Left ventricle myocardium inferior (tissue), 1 donor: ENCODE data around the gene SREBF2. TPM values are rescaled to one million over a fixed set of nuclear protein-coding genes. Genes with fewer than 3 reads are reported as not detected.
A peak's percentile ranks its signal among the peaks of the same experiment; 100 is the strongest.

ENCODE experiments used
- DNase-seq: peaks from one replicate; pipeline ENCODE4 v3.0.0-alpha.2; 2020
- H3K27ac ChIP-seq: fragments of 200-600 bp; replicated peaks from 2 replicates; pipeline ENCODE4 v1.8.0; 2021
- H3K27me3 ChIP-seq: fragments of 200-600 bp; 2 replicates; pipeline ENCODE4 v1.8.0; 2021; ENCODE audit warnings: low read depth
- H3K36me3 ChIP-seq: fragments of 200-600 bp; 2 replicates; pipeline ENCODE4 v1.8.0; 2021
- H3K4me1 ChIP-seq: fragments of 200-600 bp; 2 replicates; pipeline ENCODE4 v1.8.0; 2021
- H3K4me3 ChIP-seq: fragments of 200-600 bp; 2 replicates; pipeline ENCODE4 v1.8.0; 2021; ENCODE audit warnings: mild to moderate bottlenecking, moderate library complexity
- H3K9me3 ChIP-seq: fragments of 200-600 bp; replicated peaks from 2 replicates; pipeline ENCODE4 v1.8.0; 2021
- CTCF ChIP-seq: fragments of 200-600 bp; IDR thresholded peaks from 2 replicates; pipeline ENCODE4 v1.8.0; 2021; ENCODE audit warnings: antibody characterized with exemption, mild to moderate bottlenecking, borderline replicate concordance
- intact Hi-C: fragments of 100-400 bp; cut with micrococcal nuclease; formaldehyde crosslinking; loops from one replicate; pipeline ENCODE4 v1.11.0; 2022
- long read RNA-seq: library from polyadenylated mRNA; unstranded; transcript quantifications from one replicate; pipeline ENCODE4 v2.0.0, GENCODE V29; 2021
- total RNA-seq: library from RNA; stranded (reverse); fragmentation: NEBNext Ultra II Directional; extraction: Animal tissue kit (Norgen Biotek cat#: 25700); gene quantifications from one replicate; pipeline ENCODE4 v1.2.1, GENCODE V29; 2021
- donor health status: DM: no; HTN: yes; CAD: no; lungs with severe emphysema.

Gene SREBF2
- 74.5 TPM for total RNA-seq
- long read RNA-seq, full-length matches to known transcripts: 199 of 291 reads
- long read RNA-seq, partial matches to known transcripts: 77 of 291 reads
- long read RNA-seq, other reads (novel, unspliced or antisense): 15 of 291 reads

- Histone ChIP-seq H3K9me3 (no peaks in the 10 kb centered on the region), H3K4me3 (peak within 1 kb of the TSS; percentile 99), H3K27me3 (no peaks in the 10 kb centered on the region), H3K4me1 (peaks cover 49% of the 10 kb centered on the region), H3K27ac (peak within 1 kb of the TSS; percentile 95), H3K36me3 (peaks cover 11% of the 10 kb centered on the region)
- intact Hi-C loops: no loop called here
- no peak for TF ChIP-seq CTCF
- DNase-seq: peak; percentile 100
Observed at GRCh38 chr22:41832553-41833368, at the start of gene SREBF2. SREBF2 (plus strand) TSS chr22:41833105; CDS start chr22:41833271, 166 bp downstream.

- intact Hi-C loops: no loop called here
- Histone ChIP-seq H3K27me3 (no peaks in the 10 kb centered on the region), H3K4me1 (no peaks in the 10 kb centered on the region), H3K36me3 (no peaks in the 10 kb centered on the region), H3K4me3 (no peak overlapping the region), H3K27ac (no peak overlapping the region), H3K9me3 (no peaks in the 10 kb centered on the region)
- no peak for DNase-seq
- no peak for TF ChIP-seq CTCF
Observed at GRCh38 chr22:41787331-41787730, 45.6 kb upstream of the SREBF2 start.

- H3K27me3 ChIP-seq: no peaks in the 10 kb centered on the region
- no peak overlapping the region for H3K4me3 ChIP-seq
- H3K36me3 ChIP-seq: no peaks in the 10 kb centered on the region
- DNase-seq: no peak
- intact Hi-C loops: no loop called here
- no peak overlapping the region for H3K27ac ChIP-seq
- no peaks in the 10 kb centered on the region for H3K9me3 ChIP-seq
- H3K4me1 ChIP-seq: no peaks in the 10 kb centered on the region
- TF ChIP-seq CTCF: no peak
Observed at GRCh38 chr22:41793871-41794270, 39.0 kb upstream of the SREBF2 start.

GRCh38 chr22:41798736-41799135 is 34.2 kb upstream of the SREBF2 start:
- intact Hi-C loops: no loop called here

More at GRCh38 chr22:41798736-41799135, 34.2 kb upstream of the SREBF2 start:
- no peaks in the 10 kb centered on the region for H3K9me3 ChIP-seq
- no peak for TF ChIP-seq CTCF
- H3K27ac ChIP-seq: no peak overlapping the region
- H3K36me3 ChIP-seq: no peaks in the 10 kb centered on the region
- no peak for DNase-seq
- peaks cover 30% of the 10 kb centered on the region for H3K4me1 ChIP-seq
- H3K4me3 ChIP-seq: no peak overlapping the region
- H3K27me3 ChIP-seq: no peaks in the 10 kb centered on the region
